Stimulated activated naive CD8-positive, alpha-beta T cell treated with anti-CD3 and anti-CD28 coated beads, Interleukin-15, Interleukin-2, amounts not matched to agents 100 U/mL and 50 U/mL, for 24 hours (primary cell): ENCODE measurements around the gene UBE2E1.
"Not testable (repeated sequence)": the region's sequence is repeated elsewhere in the genome, so short reads cannot be mapped to it uniquely, and the experiment has no call there.

Experiments used
- ATAC-seq: fragments of 150-1000 bp; cut with Tn5 transposase; one replicate; pipeline ENCODE4 v1.10.0; 2021
- DNase-seq: peaks from one replicate; pipeline ENCODE4 v3.0.0; 2021

Gene UBE2E1

GRCh38 chr3:23918331-23918730 lies 112.6 kb downstream of the UBE2E1 start:
- not testable (repeated sequence) for ATAC-seq, DNase-seq

- DNase-seq: no peak
Measured at GRCh38 chr3:23919628-23920027, 113.9 kb downstream of the UBE2E1 start.

GRCh38 chr3:23920151-23920655 lies 114.4 kb downstream of the UBE2E1 start:
- ATAC-seq: no peak
- no peak for DNase-seq

More at GRCh38 chr3:23919628-23920027, 113.9 kb downstream of the UBE2E1 start:
- ATAC-seq: no peak

GRCh38 chr3:23921052-23921511 lies 115.3 kb downstream of the UBE2E1 start:
- ATAC-seq: no peak
- DNase-seq: no peak

GRCh38 chr3:23923786-23924185 lies 118.0 kb downstream of the UBE2E1 start:
- DNase-seq (no peak), ATAC-seq (no peak)

- no peak for DNase-seq
Measured at GRCh38 chr3:23926246-23926645, 120.5 kb downstream of the UBE2E1 start.

GRCh38 chr3:23926736-23927135 lies 121.0 kb downstream of the UBE2E1 start:
- DNase-seq (no peak), ATAC-seq (no peak)

More at GRCh38 chr3:23926246-23926645, 120.5 kb downstream of the UBE2E1 start:
- no peak for ATAC-seq

- DNase-seq: no peak
- no peak for ATAC-seq
Measured at GRCh38 chr3:23928524-23928923, 122.8 kb downstream of the UBE2E1 start.

GRCh38 chr3:23931597-23931996 lies 125.8 kb downstream of the UBE2E1 start:
- DNase-seq (no peak), ATAC-seq (no peak)

- ATAC-seq (no peak), DNase-seq (no peak)
Measured at GRCh38 chr3:23932571-23932970, 126.8 kb downstream of the UBE2E1 start.

- DNase-seq: no peak
- ATAC-seq: no peak
Measured at GRCh38 chr3:23934253-23934652, 128.5 kb downstream of the UBE2E1 start.

- no peak for DNase-seq
- no peak for ATAC-seq
Measured at GRCh38 chr3:23937296-23937695, 131.5 kb downstream of the UBE2E1 start.

GRCh38 chr3:23938688-23939087 lies 132.9 kb downstream of the UBE2E1 start:
- ATAC-seq (no peak), DNase-seq (no peak)

GRCh38 chr3:23940775-23941174 lies 135.0 kb downstream of the UBE2E1 start:
- DNase-seq (no peak), ATAC-seq (no peak)
